GM12878 (cell line): Measurements from ENCODE around the gene NDOR1. TPM values are rescaled to one million over a fixed set of nuclear protein-coding genes. Genes with fewer than 3 reads are reported as not detected.

Experiments used
- ATAC-seq: fragments of 200-7000 bp; cut with Tn5 transposase; 3 replicates; pipeline ENCODE4 v1.9.1; 2020; ENCODE audit warnings: mild to moderate bottlenecking, moderate library complexity
- BruUV-seq: library from RNA; stranded (reverse); fragments of 400-500 nt; replicated peaks from 2 replicates; lab custom pipeline; 2021; lab: Mats Ljungman, UMichigan
- CTCF ChIA-PET: fragments of 300-600 bp; sonication (Branson Sonifier 250); formaldehyde crosslinking; extraction: SDS; loops from one replicate; lab custom pipeline; 2021; ENCODE audit warnings: inconsistent platforms; lab: Yijun Ruan, JAX
- POLR2A ChIA-PET: fragments of 350-600 bp; formaldehyde crosslinking; extraction: SDS; loops from one replicate; lab custom pipeline; 2021; ENCODE audit warnings: inconsistent platforms; lab: Charles Lee
- RAD21 ChIA-PET: fragments of 300-600 bp; sonication (Branson Sonifier 250); formaldehyde crosslinking; loops from one replicate; lab custom pipeline; 2023; ENCODE audit warnings: antibody characterized with exemption; ENCODE audit not compliant: unreplicated experiment; lab: Charles Lee
- SMC1A ChIA-PET: fragments of 300-600 bp; sonication (Branson Sonifier 250); formaldehyde crosslinking; loops from one replicate; lab custom pipeline; 2023; ENCODE audit not compliant: unreplicated experiment, uncharacterized antibody; lab: Charles Lee
- DNase-seq: peaks from one replicate; pipeline ENCODE4 v3.0.0-alpha.2; 2011; ENCODE audit warnings: low read depth, low spot score
- FAIRE-seq: peaks from 3 replicates; lab custom pipeline; 2011; peaks lifted over from hg19 to GRCh38; lab: Jason Lieb, UNC
- H2AFZ ChIP-seq: 2 replicates; pipeline ENCODE4 v1.6.0; 2011; ENCODE audit warnings: low read depth, low read length, control low read depth; ENCODE audit not compliant: control insufficient read depth
- H3K27ac ChIP-seq: 2 replicates; pipeline ENCODE4 v1.5.1; 2011; ENCODE audit warnings: control low read depth; ENCODE audit not compliant: control insufficient read depth, insufficient read depth
- H3K27me3 ChIP-seq, 2 experiments: replicated peaks in 1 of 2; 2 replicates each; pipeline versions ENCODE4 v1.6.0 to v1.6.1; 2011; ENCODE audit warnings: low read length in 1 of 2; ENCODE audit not compliant: control insufficient read depth in 2 of 2, insufficient read depth in 2 of 2
- H3K36me3 ChIP-seq, 2 experiments: 2 replicates each; pipeline ENCODE4 v1.5.1; 2011; ENCODE audit warnings: low read length in 1 of 2; ENCODE audit not compliant: control insufficient read depth in 2 of 2, insufficient read depth in 2 of 2
- H3K4me1 ChIP-seq: 2 replicates; pipeline ENCODE4 v1.6.1; 2011; ENCODE audit warnings: mild to moderate bottlenecking, low read length, moderate library complexity, mixed read lengths; ENCODE audit not compliant: control insufficient read depth, insufficient read depth
- H3K4me2 ChIP-seq: 2 replicates; pipeline ENCODE4 v1.6.0; 2011; ENCODE audit warnings: control low read depth; ENCODE audit not compliant: control insufficient read depth, insufficient read depth
- H3K4me3 ChIP-seq: fragments of 200-600 bp; sonication (generic); 2 replicates; pipeline ENCODE4 v1.5.1; 2016
- H3K79me2 ChIP-seq: 2 replicates; pipeline ENCODE4 v1.6.0; 2011; ENCODE audit warnings: low read length; ENCODE audit not compliant: control insufficient read depth, insufficient read depth
- H3K9ac ChIP-seq: 2 replicates; pipeline ENCODE4 v1.8.0; 2011; ENCODE audit warnings: low read length, control low read depth, mixed read lengths; ENCODE audit not compliant: control insufficient read depth, insufficient read depth
- H3K9me3 ChIP-seq: replicated peaks from 3 replicates; pipeline ENCODE4 v1.5.1; 2011; ENCODE audit warnings: mild to moderate bottlenecking, low read length; ENCODE audit not compliant: control insufficient read depth, insufficient read depth
- H4K20me1 ChIP-seq: 2 replicates; pipeline ENCODE4 v1.6.0; 2011; ENCODE audit not compliant: control insufficient read depth, insufficient read depth
- CTCF ChIP-seq, 3 experiments: IDR thresholded peaks in 2 of 3; conservative IDR thresholded peaks in 1 of 3; 2 replicates each; pipeline ENCODE4 v1.5.1; 2011; ENCODE audit warnings: low read depth in 3 of 3, low read length in 3 of 3, mild to moderate bottlenecking in 3 of 3, control low read depth in 2 of 3, moderate library complexity in 2 of 3, inconsistent platforms in 1 of 3, mixed read lengths in 1 of 3; ENCODE audit not compliant: control insufficient read depth in 2 of 3, insufficient read depth in 1 of 3; ENCODE audit errors: extremely low read depth in 1 of 3
- KDM1A ChIP-seq: fragments of 200-600 bp; sonication (generic); IDR thresholded peaks from 2 replicates; pipeline ENCODE4 v1.6.1; 2016; ENCODE audit warnings: borderline replicate concordance
- MXI1 ChIP-seq: fragments of 150-350 bp; IDR thresholded peaks from 2 replicates; pipeline ENCODE4 v1.6.1; 2011; ENCODE audit warnings: low read depth, mild to moderate bottlenecking, inconsistent platforms, low read length, improper control_type of control experiment
- POLR2A ChIP-seq: IDR thresholded peaks from 2 replicates; pipeline ENCODE4 v1.6.1; 2011; ENCODE audit warnings: low read depth, mild to moderate bottlenecking, low read length
- RBBP5 ChIP-seq: fragments of 200-600 bp; sonication (generic); conservative IDR thresholded peaks from 2 replicates; pipeline ENCODE4 v1.6.1; 2016
- SIX5 ChIP-seq: IDR thresholded peaks from 2 replicates; pipeline ENCODE4 v1.6.1; 2011; ENCODE audit warnings: mild to moderate bottlenecking, low read depth, low read length, moderate library complexity; ENCODE audit not compliant: severe bottlenecking
- WGBS: methylation state at CpG from one replicate; pipeline ENCODE4 v1.1.6; 2016; ENCODE audit warnings: low lambda C conversion rate; ENCODE audit not compliant: insufficient replicate concordance, insufficient coverage; ENCODE audit errors: missing lambda C conversion rate; 5-methylcytosine and 5-hydroxymethylcytosine counted together
- in situ Hi-C: fragments of 300-500 bp; cut with MboI; formaldehyde crosslinking; loops from 9 replicates; pipeline ENCODE4 v1.14.3; 2018; ENCODE audit warnings: mixed read lengths
- intact Hi-C: fragments of 100-400 bp; cut with micrococcal nuclease; formaldehyde crosslinking; loops from one replicate; pipeline ENCODE4 v1.14.2; 2022; ENCODE audit not compliant: unreplicated experiment
- polyA plus RNA-seq, 11 experiments: library from polyadenylated mRNA; depleted of rRNA in 4 of 11; unstranded in 6 of 11; stranded (reverse) in 5 of 11; fragments of >200 nt; fragmentation: Nextera tagmentation in 4 of 11; fragmentation: Illumina TruSeq in 1 of 11; extraction: Ambion mirVana in 4 of 11; extraction: Trizol in 1 of 11; gene quantifications; 1 replicate in 1 of 11; 2 replicates in 10 of 11; pipeline versions ENCODE4 v1.2.1 to v1.2.3, GENCODE V29; 2011 to 2016; ENCODE audit warnings: inconsistent platforms in 2 of 11, missing spikeins in 2 of 11, low read depth in 1 of 11
- total RNA-seq, 4 experiments: library from RNA; depleted of rRNA in 3 of 4; stranded (reverse); fragments of >200 nt in 3 of 4; fragmentation: Illumina TruSeq in 1 of 4; extraction: Trizol in 1 of 4; gene quantifications; 2 replicates each; pipeline versions ENCODE4 v1.2.1 to v1.2.3, GENCODE V29; 2013 to 2021

Gene NDOR1
- total and polyA plus RNA-seq, 10 of the 15 experiments (the other 5 are each of a cell fraction or from before 2014, with no cell fraction given) = 0.04 to 32.9 (median 11.1) TPM

DNA sequence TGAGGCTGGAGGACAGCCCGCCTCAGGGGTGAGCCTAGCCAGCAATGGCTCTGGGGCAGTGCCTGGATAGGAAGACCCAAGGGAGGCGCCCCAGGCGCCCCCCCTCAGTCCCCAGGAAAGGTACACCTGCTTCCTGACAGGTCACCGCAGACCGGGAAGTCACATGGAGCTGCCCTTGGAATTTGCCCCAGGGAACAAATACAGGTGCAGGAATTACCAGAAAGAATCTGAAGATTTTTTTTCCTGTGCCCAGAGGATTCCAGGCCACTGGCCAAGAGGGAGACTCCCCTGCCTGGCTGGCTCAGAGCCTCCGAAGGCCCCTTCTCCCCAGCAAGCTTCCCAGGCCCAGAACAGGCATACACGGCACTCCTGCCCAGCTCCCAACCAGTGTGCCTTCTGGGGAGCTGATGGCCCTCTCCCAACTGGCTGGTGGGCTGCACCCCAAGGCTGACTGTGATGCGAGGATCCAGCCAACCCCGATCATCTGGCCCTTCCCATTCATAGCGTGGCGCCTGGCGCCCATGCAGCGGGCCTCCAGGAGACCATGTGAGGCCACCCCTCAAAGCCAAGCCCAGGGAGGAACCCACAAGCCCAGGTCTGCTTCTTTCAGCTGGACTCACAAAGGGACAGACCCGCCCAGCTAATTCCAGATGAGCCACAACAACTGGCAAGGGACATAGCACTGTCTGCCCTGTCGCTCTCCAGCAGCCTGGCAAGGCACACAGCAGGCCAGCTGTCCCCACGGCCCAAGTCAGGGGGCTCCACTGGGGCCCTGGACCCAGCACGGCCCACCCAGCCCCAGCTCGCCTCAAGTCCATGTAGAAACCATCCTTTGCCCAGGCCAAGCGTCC is 7.2 kb upstream of the NDOR1 start (continued):
- TF ChIP-seq RBBP5 (no peak), POLR2A (no peak), CTCF (IDR thresholded peaks at IDR 0.05 in 2 of 3, conservative IDR thresholded peaks at IDR 0.05 in 1 of 3; ENCODE audit: control insufficient read depth in 2 of 3, extremely low read depth in 1 of 3, insufficient read depth in 1 of 3, low read depth in 3 of 3, low read length in 3 of 3) (no peak), KDM1A (no peak), MXI1 (no peak)
- TF ChIP-seq, all 136 proteins: peak for 0

- H3K4me3 ChIP-seq = no peak overlapping the region
- no peak overlapping the region for H3K9ac ChIP-seq
- intact Hi-C loops (no loop called here), in situ Hi-C loops (no loop called here)
- ChIA-PET RAD21 (no interaction called here), CTCF (no interaction called here), POLR2A (interaction anchor here (0.8 to 2.5 kb wide), 3 partner anchors 10 to 67 kb away, joined by 3 to 9 read pairs (median 6); partner anchors contain the start of gene SSNA1), SMC1A (interaction anchor here (0.9 to 1.9 kb wide), 3 partner anchors 10 to 50 kb away, joined by 4 to 9 read pairs (median 5); partner anchors contain the start of genes ANAPC2 and SSNA1)
- ATAC-seq (no peak), DNase-seq (no peak), FAIRE-seq (no peak)
- TF ChIP-seq SIX5 = no peak
- H3K4me1 ChIP-seq = peaks cover 24% of the 10 kb centered on the region
- H3K36me3 ChIP-seq = no peaks in the 10 kb centered on the region
- H4K20me1 ChIP-seq = no peaks in the 10 kb centered on the region
- peak overlapping the region; percentile 54 for H3K4me2 ChIP-seq
- no peak overlapping the region for H3K27ac ChIP-seq
- H3K27me3 ChIP-seq = no peaks in the 10 kb centered on the region
- H3K9me3 ChIP-seq = no peaks in the 10 kb centered on the region
- BruUV-seq = no TSS peak
- H2AFZ ChIP-seq = no peak overlapping the region
- WGBS = 86% methylated on average over 11 of the region's 11 CpGs
- H3K79me2 ChIP-seq = peaks cover 10% of the 10 kb centered on the region
Observed at GRCh38 chr9:137198902-137199283, 6.6 kb upstream of the NDOR1 start.
